Measurements from ENCODE around the gene BMP2. TPM values are rescaled to one million over a fixed set of nuclear protein-coding genes. Genes with fewer than 3 reads are reported as not detected.

The BMP2 gene
- total and polyA plus RNA-seq, 2 donors (not counting 1 experiment from before 2014, with no cell fraction given), result 1.9 to 10.6 TPM

GRCh38 chr20:6783752-6784151, 16.3 kb downstream of the BMP2 start:
- Histone ChIP-seq H3K4me2 (ENCODE audit: extremely low read depth, insufficient read depth, low read length) (no peak overlapping the region), H3K4me3 (replicated peaks in 1 of 4; ENCODE audit: control extremely low read depth in 1 of 4, insufficient read depth in 1 of 4, low read depth in 3 of 4, low read length in 4 of 4) (no peak overlapping the region), H3K9me3 (ENCODE audit: control insufficient read depth, insufficient read depth, low read depth, low read length) (no peaks in the 10 kb centered on the region), H3K79me2 (ENCODE audit: control insufficient read depth, insufficient read depth, low read length) (no peaks in the 10 kb centered on the region), H4K20me1 (ENCODE audit: control insufficient read depth, extremely low read depth, insufficient read depth, low read length) (no peaks in the 10 kb centered on the region), H3K4me1 (ENCODE audit: control insufficient read depth, extremely low read depth, insufficient read depth, low read length) (no peaks in the 10 kb centered on the region), H3K9ac (ENCODE audit: insufficient read depth, low read length) (no peak overlapping the region), H3K27ac (ENCODE audit: insufficient read depth, low read length) (no peak overlapping the region), H3K27me3 (ENCODE audit: control insufficient read depth, insufficient read depth, low read length) (no peaks in the 10 kb centered on the region), H2AFZ (ENCODE audit: low read length) (no peak overlapping the region), H3K36me3 (ENCODE audit: control insufficient read depth, insufficient read depth, low read length) (no peaks in the 10 kb centered on the region)
- peak in 1 of 2 donors; percentile 62 for DNase-seq (ENCODE audit: low read depth in 2 of 2)
- TF ChIP-seq EZH2 (IDR thresholded peaks at IDR 0.05; ENCODE audit: low read length, missing control alignments) (no peak), CTCF (conservative IDR thresholded peaks at IDR 0.05 in 1 of 2, IDR thresholded peaks at IDR 0.05 in 1 of 2; ENCODE audit: low read depth in 1 of 2, low read length in 2 of 2) (no peak)

- no peak overlapping the region for H3K27ac ChIP-seq (ENCODE audit: insufficient read depth, low read length)
- no peaks in the 10 kb centered on the region for H3K9me3 ChIP-seq (ENCODE audit: control insufficient read depth, insufficient read depth, low read depth, low read length)
- no peak overlapping the region for H2AFZ ChIP-seq (ENCODE audit: low read length)
- no peaks in the 10 kb centered on the region for H3K79me2 ChIP-seq (ENCODE audit: control insufficient read depth, insufficient read depth, low read length)
- DNase-seq (ENCODE audit: low read depth in 2 of 2), result peak; percentile 11 to 51
- no peak overlapping the region for H3K4me3 ChIP-seq (replicated peaks in 1 of 4; ENCODE audit: control extremely low read depth in 1 of 4, insufficient read depth in 1 of 4, low read depth in 3 of 4, low read length in 4 of 4)
- H4K20me1 ChIP-seq (ENCODE audit: control insufficient read depth, extremely low read depth, insufficient read depth, low read length), result no peaks in the 10 kb centered on the region
- no peaks in the 10 kb centered on the region for H3K36me3 ChIP-seq (ENCODE audit: control insufficient read depth, insufficient read depth, low read length)
- TF ChIP-seq CTCF (conservative IDR thresholded peaks at IDR 0.05 in 1 of 2, IDR thresholded peaks at IDR 0.05 in 1 of 2; ENCODE audit: low read depth in 1 of 2, low read length in 2 of 2), result no peak
- no peak for TF ChIP-seq EZH2 (IDR thresholded peaks at IDR 0.05; ENCODE audit: low read length, missing control alignments)
- H3K4me1 ChIP-seq (ENCODE audit: control insufficient read depth, extremely low read depth, insufficient read depth, low read length), result no peaks in the 10 kb centered on the region
- H3K9ac ChIP-seq (ENCODE audit: insufficient read depth, low read length), result no peak overlapping the region
- H3K4me2 ChIP-seq (ENCODE audit: extremely low read depth, insufficient read depth, low read length), result no peak overlapping the region
- no peaks in the 10 kb centered on the region for H3K27me3 ChIP-seq (ENCODE audit: control insufficient read depth, insufficient read depth, low read length)
Observed at GRCh38 chr20:6784210-6784631, 16.7 kb downstream of the BMP2 start.

GRCh38 chr20:6784767-6785166, 17.3 kb downstream of the BMP2 start:
- Histone ChIP-seq H3K79me2 (ENCODE audit: control insufficient read depth, insufficient read depth, low read length) (no peaks in the 10 kb centered on the region), H3K9me3 (ENCODE audit: control insufficient read depth, insufficient read depth, low read depth, low read length) (no peaks in the 10 kb centered on the region), H4K20me1 (ENCODE audit: control insufficient read depth, extremely low read depth, insufficient read depth, low read length) (no peaks in the 10 kb centered on the region), H3K36me3 (ENCODE audit: control insufficient read depth, insufficient read depth, low read length) (no peaks in the 10 kb centered on the region), H3K4me1 (ENCODE audit: control insufficient read depth, extremely low read depth, insufficient read depth, low read length) (no peaks in the 10 kb centered on the region), H3K4me3 (replicated peaks in 1 of 4; ENCODE audit: control extremely low read depth in 1 of 4, insufficient read depth in 1 of 4, low read depth in 3 of 4, low read length in 4 of 4) (no peak overlapping the region), H3K4me2 (ENCODE audit: extremely low read depth, insufficient read depth, low read length) (no peak overlapping the region), H3K9ac (ENCODE audit: insufficient read depth, low read length) (no peak overlapping the region), H2AFZ (ENCODE audit: low read length) (no peak overlapping the region), H3K27ac (ENCODE audit: insufficient read depth, low read length) (no peak overlapping the region), H3K27me3 (ENCODE audit: control insufficient read depth, insufficient read depth, low read length) (no peaks in the 10 kb centered on the region)
- no peak for DNase-seq (ENCODE audit: low read depth in 2 of 2)
- TF ChIP-seq CTCF (conservative IDR thresholded peaks at IDR 0.05 in 1 of 2, IDR thresholded peaks at IDR 0.05 in 1 of 2; ENCODE audit: low read depth in 1 of 2, low read length in 2 of 2) (no peak), EZH2 (IDR thresholded peaks at IDR 0.05; ENCODE audit: low read length, missing control alignments) (no peak)
